H1 (cell line): ENCODE results near the gene SMAD1. TPM values are rescaled to one million over a fixed set of nuclear protein-coding genes. Genes with fewer than 3 reads are reported as not detected.

Experiments
- CTCF ChIA-PET: fragments of 300-600 bp; sonication (Branson Sonifier 250); formaldehyde crosslinking; loops from one replicate; lab custom pipeline; 2021; ENCODE audit not compliant: partially characterized antibody; lab: Charles Lee
- POLR2A ChIA-PET: fragments of 300-600 bp; sonication (Branson Sonifier 250); formaldehyde crosslinking; loops from one replicate; lab custom pipeline; 2021; ENCODE audit warnings: inconsistent platforms; ENCODE audit not compliant: partially characterized antibody; lab: Charles Lee
- DNase-seq, 2 experiments: peaks; one replicate each; pipeline versions ENCODE4 v3.0.0 to v3.0.0-alpha.2; 2010 to 2022; ENCODE audit warnings: low spot score in 2 of 2, low read depth in 1 of 2, mixed read lengths in 1 of 2
- FAIRE-seq: peaks from 2 replicates; lab custom pipeline; 2011; peaks lifted over from hg19 to GRCh38; lab: Jason Lieb, UNC
- H2AFZ ChIP-seq: 2 replicates; pipeline ENCODE4 v1.8.1; 2012; ENCODE audit warnings: low read length, inconsistent platforms
- H2AK5ac ChIP-seq: 2 replicates; pipeline ENCODE4 v1.6.1; 2013; ENCODE audit warnings: low read depth, low read length
- H2BK120ac ChIP-seq: replicated peaks from 2 replicates; pipeline ENCODE3; 2013; ENCODE audit warnings: low read depth, low read length, inconsistent platforms
- H2BK12ac ChIP-seq: 2 replicates; pipeline ENCODE4 v1.6.1; 2013; ENCODE audit warnings: low read depth, low read length
- H2BK15ac ChIP-seq: 2 replicates; pipeline ENCODE4 v1.6.1; 2013; ENCODE audit warnings: low read length
- H2BK20ac ChIP-seq: 2 replicates; pipeline ENCODE4 v1.6.1; 2013; ENCODE audit warnings: low read length
- H2BK5ac ChIP-seq: 2 replicates; pipeline ENCODE4 v1.6.1; 2013; ENCODE audit warnings: low read depth, low read length
- H3K14ac ChIP-seq: 2 replicates; pipeline ENCODE4 v1.6.1; 2013; ENCODE audit warnings: inconsistent platforms; ENCODE audit not compliant: insufficient read length
- H3K18ac ChIP-seq: 2 replicates; pipeline ENCODE4 v1.6.1; 2013; ENCODE audit warnings: low read length; ENCODE audit errors: extremely low read depth
- H3K23ac ChIP-seq: 2 replicates; pipeline ENCODE4 v1.6.1; 2013; ENCODE audit warnings: inconsistent platforms; ENCODE audit not compliant: insufficient read length
- H3K23me2 ChIP-seq: 2 replicates; pipeline ENCODE4 v1.6.1; 2013; ENCODE audit warnings: low read depth, low read length
- H3K27ac ChIP-seq: 2 replicates; pipeline ENCODE4 v1.6.1; 2011; ENCODE audit warnings: low read depth, low read length, inconsistent platforms
- H3K27me3 ChIP-seq, 4 experiments: replicated peaks in 1 of 4; 1 replicate in 1 of 4; 2 replicates in 3 of 4; pipeline versions ENCODE4 v1.6.1 to v1.8.1; 2011 to 2013; ENCODE audit warnings: low read length in 3 of 4, mild to moderate bottlenecking in 3 of 4, inconsistent platforms in 2 of 4, mixed read lengths in 2 of 4, moderate library complexity in 1 of 4; ENCODE audit not compliant: control insufficient read depth in 3 of 4, insufficient read depth in 3 of 4; ENCODE audit errors: extremely low read depth in 1 of 4
- H3K36me3 ChIP-seq, 4 experiments: 2 replicates each; pipeline versions ENCODE4 v1.6.1 to v1.8.1; 2011 to 2013; ENCODE audit warnings: mild to moderate bottlenecking in 4 of 4, low read length in 3 of 4, moderate library complexity in 2 of 4, control low read depth in 1 of 4, inconsistent platforms in 1 of 4; ENCODE audit not compliant: insufficient read depth in 4 of 4, control insufficient read depth in 2 of 4
- H3K4ac ChIP-seq: replicated peaks from 2 replicates; pipeline ENCODE3; 2013; ENCODE audit warnings: low read length, low read depth, mixed read lengths, inconsistent platforms; ENCODE audit not compliant: insufficient read length
- H3K4me1 ChIP-seq, 4 experiments: replicated peaks in 1 of 4; 1 replicate in 1 of 4; 2 replicates in 3 of 4; pipeline versions ENCODE4 v1.6.1 to v1.8.1; 2011 to 2013; ENCODE audit warnings: low read length in 3 of 4, inconsistent platforms in 2 of 4, mixed read lengths in 1 of 4; ENCODE audit not compliant: insufficient read depth in 4 of 4, control insufficient read depth in 3 of 4
- H3K4me2 ChIP-seq, 2 experiments: 2 replicates each; pipeline versions ENCODE4 v1.6.1 to v1.8.1; 2011 to 2013; ENCODE audit warnings: low read depth in 2 of 2, low read length in 2 of 2, control low read depth in 1 of 2, inconsistent platforms in 1 of 2, mild to moderate bottlenecking in 1 of 2; ENCODE audit not compliant: insufficient read depth in 1 of 2
- H3K4me3 ChIP-seq, 4 experiments: fragments of 200-600, 300-600 bp in 1 of 4; sonication (generic), shearing (Covaris generic), sonication (Bioruptor Twin) in 1 of 4; 2 replicates each; pipeline versions ENCODE4 v1.5.1 to v1.8.1; 2011 to 2016; ENCODE audit warnings: low read length in 4 of 4, low read depth in 3 of 4, control low read depth in 2 of 4, inconsistent platforms in 2 of 4, mild to moderate bottlenecking in 2 of 4, mixed read lengths in 1 of 4, moderate library complexity in 1 of 4; ENCODE audit not compliant: insufficient read depth in 2 of 4; ENCODE audit errors: extremely low read depth in 1 of 4
- H3K56ac ChIP-seq: replicated peaks from 2 replicates; pipeline ENCODE3; 2013; ENCODE audit warnings: low read depth, mild to moderate bottlenecking, mixed read lengths, low read length, inconsistent platforms; ENCODE audit not compliant: insufficient read length
- H3K79me1 ChIP-seq: 2 replicates; pipeline ENCODE4 v1.6.1; 2013; ENCODE audit warnings: low read depth, low read length, control low read depth
- H3K79me2 ChIP-seq, 2 experiments: 2 replicates each; pipeline versions ENCODE4 v1.6.1 to v1.8.1; 2012 to 2013; ENCODE audit warnings: low read length in 2 of 2, mild to moderate bottlenecking in 2 of 2, inconsistent platforms in 1 of 2; ENCODE audit not compliant: insufficient read depth in 2 of 2, control insufficient read depth in 1 of 2
- H3K9ac ChIP-seq, 4 experiments: replicated peaks in 1 of 4; 1 replicate in 1 of 4; 2 replicates in 3 of 4; pipeline versions ENCODE4 v1.6.1 to v1.8.1; 2011 to 2013; ENCODE audit warnings: low read depth in 3 of 4, low read length in 3 of 4, control low read depth in 2 of 4, mild to moderate bottlenecking in 2 of 4, moderate library complexity in 2 of 4, inconsistent platforms in 1 of 4; ENCODE audit errors: extremely low read depth in 1 of 4
- H3K9me3 ChIP-seq, 2 experiments: 2 replicates each; pipeline versions ENCODE4 v1.6.1 to v1.8.1; 2012 to 2013; ENCODE audit warnings: mild to moderate bottlenecking in 2 of 2, moderate library complexity in 2 of 2, control low read depth in 1 of 2, inconsistent platforms in 1 of 2, low read depth in 1 of 2, low read length in 1 of 2, mixed read lengths in 1 of 2; ENCODE audit not compliant: insufficient read depth in 2 of 2
- H4K20me1 ChIP-seq, 2 experiments: replicated peaks in 1 of 2; 2 replicates each; pipeline versions ENCODE3 to v1.8.1; 2011 to 2013; ENCODE audit warnings: inconsistent platforms in 2 of 2, low read length in 2 of 2, mild to moderate bottlenecking in 1 of 2; ENCODE audit not compliant: insufficient read depth in 2 of 2, control insufficient read depth in 1 of 2
- H4K5ac ChIP-seq: 2 replicates; pipeline ENCODE4 v1.6.1; 2013; ENCODE audit warnings: low read length, low read depth, mixed read lengths, inconsistent platforms; ENCODE audit not compliant: insufficient read length
- H4K8ac ChIP-seq: 2 replicates; pipeline ENCODE4 v1.8.0; 2013; ENCODE audit warnings: mild to moderate bottlenecking, moderate library complexity, low read length, inconsistent platforms; ENCODE audit not compliant: insufficient read depth; ENCODE audit errors: extremely low read depth
- H4K91ac ChIP-seq: replicated peaks from 2 replicates; pipeline ENCODE3; 2013; ENCODE audit warnings: low read length, mixed read lengths, inconsistent platforms; ENCODE audit not compliant: insufficient read length
- CBX5 ChIP-seq: fragments of 300-800, 300-1000 bp; sonication (generic); IDR thresholded peaks from 2 replicates; pipeline ENCODE4 v1.7.1; 2016; ENCODE audit warnings: antibody characterized with exemption, low read length, low read depth
- KDM4A ChIP-seq: IDR thresholded peaks from one replicate; pipeline ENCODE4 v1.7.1; 2012; ENCODE audit warnings: low read depth, mild to moderate bottlenecking, moderate library complexity, low read length, inconsistent platforms; ENCODE audit not compliant: severe bottlenecking
- NRF1 ChIP-seq: IDR thresholded peaks from 2 replicates; pipeline ENCODE4 v1.6.1; 2011; ENCODE audit warnings: mild to moderate bottlenecking, low read depth, low read length, improper control_type of control experiment
- TAF7 ChIP-seq: optimal IDR thresholded peaks from 2 replicates; pipeline ENCODE3; 2011; ENCODE audit warnings: low read depth, mild to moderate bottlenecking, inconsistent platforms, low read length, moderate library complexity, borderline replicate concordance
- WGBS, 2 experiments: shearing (Covaris generic) in 1 of 2; methylation state at CpG; one replicate each; pipeline versions ENCODE4 v1.1.6 to v1.1.7; 2013 to 2015; ENCODE audit warnings: low lambda C conversion rate in 2 of 2, mixed read lengths in 2 of 2, inconsistent platforms in 1 of 2, low coverage in 1 of 2, missing lambda C conversion rate in 1 of 2; ENCODE audit not compliant: insufficient replicate concordance in 2 of 2, insufficient coverage in 1 of 2, insufficient read length in 1 of 2; ENCODE audit errors: extremely low coverage in 1 of 2, missing lambda C conversion rate in 1 of 2; 5-methylcytosine and 5-hydroxymethylcytosine counted together
- polyA plus RNA-seq, 7 experiments: library from polyadenylated mRNA; depleted of rRNA in 3 of 7; stranded (reverse) in 5 of 7; unstranded in 2 of 7; fragments of >200 nt in 5 of 7; fragments of 200-250 nt in 2 of 7; gene quantifications; 1 replicate in 5 of 7; 2 replicates in 1 of 7; 4 replicates in 1 of 7; pipeline versions ENCODE4 v1.2.1 to v1.2.3, GENCODE V29; 2011 to 2013; ENCODE audit warnings: missing spikeins in 2 of 7, mixed read lengths in 2 of 7
- total RNA-seq: library from RNA; stranded (reverse); fragmentation: NEBNext Ultra II Directional; extraction: Animal tissue kit (Norgen Biotek cat#: 25700); gene quantifications from 2 replicates; pipeline ENCODE4 v1.2.1, GENCODE V29; 2021

The SMAD1 gene
- total and polyA plus RNA-seq, 2 of the 8 experiments (the other 6 are each of a cell fraction or from before 2014, with no cell fraction given), result 22.6 to 25.3 TPM

DNA sequence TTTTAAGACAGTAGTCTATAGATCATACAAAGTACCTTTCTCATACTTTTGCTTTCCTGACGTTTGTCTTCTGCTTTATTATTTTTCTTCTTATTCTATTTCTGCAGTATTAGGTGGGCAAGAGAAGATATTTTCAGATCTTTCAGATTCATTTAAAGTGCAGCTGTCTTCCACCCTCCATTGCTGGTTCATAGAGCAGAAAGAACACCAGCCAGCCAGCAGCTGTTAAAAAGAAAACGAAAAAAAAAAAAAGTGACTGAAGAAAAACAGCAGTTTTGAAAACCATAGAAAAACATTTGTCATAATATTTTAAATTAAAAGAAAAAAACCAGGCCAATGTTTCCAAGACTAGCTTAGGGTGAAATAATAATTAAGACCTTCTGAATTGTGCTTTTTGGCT is 42.9 kb downstream of the SMAD1 start:
- no peak for FAIRE-seq
- Histone ChIP-seq H2BK15ac (no peak overlapping the region), H4K20me1 (no peaks in the 10 kb centered on the region), H3K23me2 (no peaks in the 10 kb centered on the region), H4K91ac (no peak overlapping the region), H3K4me3 (no peak overlapping the region), H2BK20ac (no peak overlapping the region), H2BK120ac (no peak overlapping the region), H3K79me1 (no peaks in the 10 kb centered on the region; the same call in 1 of the 2 replicates), H3K14ac (no peak overlapping the region), H3K9me3 (no peaks in the 10 kb centered on the region), H3K23ac (no peak overlapping the region), H3K18ac (no peak overlapping the region), H2BK5ac (no peak overlapping the region), H3K27me3 (no peaks in the 10 kb centered on the region), H4K5ac (no peak overlapping the region), H3K4me2 (no peak overlapping the region), H3K27ac (no peak overlapping the region), H3K4me1 (peaks cover 0 to 7% (median 0%) of the 10 kb centered on the region in 4 experiments; a peak in 3 of 7 replicates), H4K8ac (no peak overlapping the region), H3K56ac (no peak overlapping the region), H3K4ac (no peak overlapping the region), H2AK5ac (no peak overlapping the region), H2BK12ac (no peak overlapping the region), H2AFZ (no peak overlapping the region), H3K36me3 (no peaks in the 10 kb centered on the region), H3K79me2 (peaks cover 0 to 16% of the 10 kb centered on the region in 2 experiments; a peak in 2 of 4 replicates), H3K9ac (no peak overlapping the region)
- CTCF ChIA-PET, result interaction anchor here (0.7 to 1.3 kb wide), 3 partner anchors 308 to 1883 kb away, joined by 3 read pairs; no protein-coding TSS in a partner anchor
- TF ChIP-seq TAF7 (no peak), KDM4A (no peak), CBX5 (no peak), NRF1 (no peak)
- POLR2A ChIA-PET, result interaction anchor here (0.9 kb wide), 1 partner anchor 42 kb away, joined by 3 read pairs; no protein-coding TSS in a partner anchor
- 77% methylated on average over 2 of the region's 2 CpGs; no CpG with 5 or more reads in 1 of the 2 experiments for WGBS, 2 experiments
- DNase-seq, result no peak
